Endothelial cell (in vitro differentiated cells): ENCODE results near the gene PLEKHM2. TPM values are rescaled to one million over a fixed set of nuclear protein-coding genes. Genes with fewer than 3 reads are reported as not detected.

Source experiments
- DNase-seq: peaks from one replicate; pipeline ENCODE4 v3.0.0; 2021; ENCODE audit warnings: low spot score
- H3K27ac Mint-ChIP-seq: one replicate; pipeline ENCODE4 v1.8.0; 2021; ENCODE audit warnings: mixed read lengths, inconsistent platforms; ENCODE audit not compliant: unreplicated experiment
- H3K27me3 Mint-ChIP-seq: one replicate; pipeline ENCODE4 v1.8.0; 2021; ENCODE audit warnings: mild to moderate bottlenecking, moderate library complexity, mixed read lengths, inconsistent platforms; ENCODE audit not compliant: unreplicated experiment
- H3K36me3 Mint-ChIP-seq: one replicate; pipeline ENCODE4 v1.8.0; 2021; ENCODE audit warnings: mild to moderate bottlenecking, low read depth, mixed read lengths, inconsistent platforms; ENCODE audit not compliant: unreplicated experiment
- H3K4me1 Mint-ChIP-seq: one replicate; pipeline ENCODE4 v1.8.0; 2021; ENCODE audit warnings: mild to moderate bottlenecking, mixed read lengths, inconsistent platforms; ENCODE audit not compliant: unreplicated experiment
- H3K4me3 Mint-ChIP-seq: one replicate; pipeline ENCODE4 v1.8.0; 2021; ENCODE audit warnings: mild to moderate bottlenecking, mixed read lengths, inconsistent platforms; ENCODE audit not compliant: unreplicated experiment
- H3K9me3 Mint-ChIP-seq: one replicate; pipeline ENCODE4 v1.8.0; 2021; ENCODE audit warnings: mixed read lengths, inconsistent platforms; ENCODE audit not compliant: unreplicated experiment
- CTCF ChIP-seq: fragments of 200-600 bp; sonication (generic); IDR thresholded peaks from one replicate; pipeline ENCODE4 v1.5.0; 2021; ENCODE audit warnings: antibody characterized with exemption; ENCODE audit not compliant: unreplicated experiment
- total RNA-seq: library from RNA; stranded (reverse); fragmentation: NEBNext Ultra II Directional; extraction: Animal tissue kit (Norgen Biotek cat#: 25700); gene quantifications from one replicate; pipeline ENCODE4 v1.2.1, GENCODE V29; 2021; ENCODE audit not compliant: unreplicated experiment

PLEKHM2 gene
- total RNA-seq, 1 donor from 2014 or later: 82.3 TPM

- Mint-ChIP-seq H3K4me1 (peaks cover 7% of the 10 kb centered on the region), H3K9me3 (no peaks in the 10 kb centered on the region), H3K27ac (no peak overlapping the region), H3K36me3 (peaks cover 3% of the 10 kb centered on the region), H3K4me3 (no peak overlapping the region), H3K27me3 (no peaks in the 10 kb centered on the region)
- TF ChIP-seq CTCF: no peak
- no peak for DNase-seq
Observed at GRCh38 chr1:15709226-15709625, 25.1 kb downstream of the PLEKHM2 start.

- TF ChIP-seq CTCF: no peak
- DNase-seq: no peak
- no peak overlapping the region for H3K27ac Mint-ChIP-seq
- H3K27me3 Mint-ChIP-seq: peaks cover 4% of the 10 kb centered on the region
- peaks cover 3% of the 10 kb centered on the region for H3K4me1 Mint-ChIP-seq
- no peak overlapping the region for H3K4me3 Mint-ChIP-seq
- H3K36me3 Mint-ChIP-seq: peaks cover 6% of the 10 kb centered on the region
- no peaks in the 10 kb centered on the region for H3K9me3 Mint-ChIP-seq
Observed at GRCh38 chr1:15712168-15712567, 28.0 kb downstream of the PLEKHM2 start.

DNA sequence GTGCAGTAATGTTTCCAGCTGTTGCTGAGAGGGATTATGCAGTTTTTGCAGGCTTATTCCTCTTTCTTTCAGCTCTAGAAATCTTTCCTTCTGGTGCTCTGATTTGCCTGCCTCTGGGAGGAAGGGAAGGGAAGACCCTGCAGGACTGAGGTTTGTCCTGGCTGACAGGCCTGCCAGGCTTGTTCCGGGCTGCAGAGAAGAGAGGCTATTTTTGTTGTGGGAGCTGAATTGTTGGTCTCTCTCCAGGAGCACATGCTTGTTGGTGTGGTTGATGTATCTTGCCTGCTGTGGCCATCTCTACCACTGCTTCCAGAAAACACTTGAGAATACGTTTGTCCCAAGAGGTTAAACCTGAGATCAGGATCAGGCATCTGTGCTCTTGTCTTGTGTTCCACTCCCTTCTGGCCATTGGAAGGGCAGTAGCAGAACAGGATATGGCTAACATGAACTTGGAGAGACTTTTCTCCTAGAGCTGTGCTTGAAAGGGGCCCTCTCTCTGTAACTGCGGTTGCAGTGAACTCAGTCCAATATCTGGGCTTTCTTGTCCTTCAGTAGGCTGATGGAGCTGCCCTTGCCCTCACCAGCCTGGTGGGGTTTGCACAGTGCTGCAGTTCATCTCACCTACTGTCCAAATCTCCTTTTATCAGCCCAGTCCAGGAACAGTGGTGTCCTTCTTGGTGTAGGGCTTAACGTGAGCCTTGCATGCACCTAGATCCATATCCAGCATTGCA is 30.5 kb downstream of the PLEKHM2 start:
- Mint-ChIP-seq H3K27me3 (peaks cover 4% of the 10 kb centered on the region), H3K27ac (no peak overlapping the region), H3K4me1 (peaks cover 3% of the 10 kb centered on the region)

DNA sequence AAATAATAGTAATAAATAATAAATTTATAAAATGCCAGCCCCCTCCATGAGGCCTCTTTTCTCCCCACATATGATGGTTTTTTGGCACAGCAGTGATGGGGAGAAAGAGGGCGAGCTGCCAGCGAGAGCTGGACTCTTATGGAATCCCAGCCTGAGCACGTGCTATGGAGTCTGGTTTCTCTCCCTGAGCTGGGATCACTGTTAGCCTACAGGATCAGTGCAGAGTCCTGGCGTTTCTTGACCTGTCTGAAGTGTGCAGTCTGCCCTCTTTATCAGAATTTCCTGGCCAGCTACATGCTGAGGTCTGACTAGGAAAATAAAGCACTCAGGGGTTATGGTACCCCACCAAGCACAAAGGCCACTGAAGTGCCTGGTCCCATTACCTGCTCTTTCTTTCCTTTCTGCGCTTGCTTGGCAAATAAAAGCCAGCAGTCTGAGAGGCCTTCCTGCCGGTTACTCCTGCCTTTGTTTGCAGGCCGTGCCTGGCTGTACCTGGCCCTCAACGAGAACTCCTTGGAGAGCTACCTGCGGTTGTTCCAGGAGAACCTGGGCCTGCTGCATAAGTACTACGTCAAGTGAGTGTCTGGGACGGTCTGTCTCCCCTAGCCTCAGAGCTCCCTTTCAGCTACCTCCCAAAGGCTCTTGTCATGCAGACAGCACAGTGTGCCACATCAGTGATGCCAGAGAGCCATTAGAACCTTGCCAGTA is 33.5 kb downstream of the PLEKHM2 start:
- Mint-ChIP-seq H3K27ac (no peak overlapping the region), H3K36me3 (peaks cover 12% of the 10 kb centered on the region), H3K4me3 (no peak overlapping the region)

More for the DNA sequence above, 30.5 kb downstream of the PLEKHM2 start:
- no peak for DNase-seq
- Mint-ChIP-seq H3K36me3 (peaks cover 10% of the 10 kb centered on the region), H3K9me3 (no peaks in the 10 kb centered on the region), H3K4me3 (peak overlapping the region; percentile 48)
- no peak for TF ChIP-seq CTCF

More for the DNA sequence above, 33.5 kb downstream of the PLEKHM2 start:
- DNase-seq: no peak
- Mint-ChIP-seq H3K4me1 (peaks cover 10% of the 10 kb centered on the region), H3K9me3 (no peaks in the 10 kb centered on the region), H3K27me3 (peaks cover 4% of the 10 kb centered on the region)
- TF ChIP-seq CTCF: no peak
